GM19397 (cell line): ENCODE measurements around the gene EML1.

Source experiments
- ATAC-seq: cut with Tn5 transposase; IDR thresholded peaks from one replicate; pipeline ENCODE4 v1.9.1; 2021; ENCODE audit warnings: mild to moderate bottlenecking, moderate library complexity; ENCODE audit not compliant: unreplicated experiment

The EML1 gene

DNA sequence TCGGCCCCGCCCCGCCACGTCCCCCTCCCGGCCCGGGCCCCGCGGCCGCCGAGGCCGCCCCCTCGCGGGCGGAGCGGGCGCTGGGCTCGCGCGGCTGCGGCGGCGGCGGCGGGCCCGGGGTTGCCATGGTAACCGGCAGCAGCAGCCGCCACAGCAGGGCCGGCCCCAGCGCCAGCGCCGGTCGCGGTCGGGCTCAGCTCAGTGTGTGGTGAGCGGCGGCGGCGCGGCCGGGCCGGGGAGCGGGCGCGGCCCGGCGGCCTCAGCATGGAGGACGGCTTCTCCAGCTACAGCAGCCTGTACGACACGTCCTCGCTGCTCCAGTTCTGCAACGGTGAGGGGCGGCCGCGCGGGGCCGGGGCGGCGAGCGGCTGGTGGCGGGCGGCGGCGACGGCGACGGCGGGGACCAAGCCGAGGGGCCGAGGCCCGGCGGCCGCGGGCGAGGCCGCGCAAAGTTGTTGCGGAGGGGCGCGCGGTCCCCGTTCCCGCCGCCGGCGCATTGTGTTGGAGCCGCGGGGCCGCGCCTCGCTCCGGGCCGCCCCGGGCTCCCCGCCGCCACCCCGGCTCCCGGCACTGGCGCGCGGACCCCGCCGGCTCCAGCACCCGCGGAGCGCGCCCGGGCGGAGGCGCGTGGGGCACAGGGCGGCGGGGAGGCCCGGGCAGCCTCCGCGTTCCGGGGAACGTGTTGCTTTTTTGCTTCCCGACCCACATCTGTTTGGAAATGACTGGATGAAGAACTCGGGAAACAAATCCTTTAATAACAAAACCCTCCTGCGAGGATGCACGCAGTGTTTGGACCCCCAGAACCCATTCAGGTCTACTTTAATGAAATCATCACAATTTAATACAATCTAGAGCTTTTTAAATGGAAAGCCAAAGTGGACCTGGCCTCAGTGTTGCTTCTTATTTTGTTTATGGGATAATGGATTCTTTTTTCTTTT is at the start of gene EML1:
TSS of gene EML1 (plus strand) at position 201 of the 938 bp plus-strand sequence. CDS start at position 265, 64 bp downstream.
- peak; percentile 91 for ATAC-seq

DNA sequence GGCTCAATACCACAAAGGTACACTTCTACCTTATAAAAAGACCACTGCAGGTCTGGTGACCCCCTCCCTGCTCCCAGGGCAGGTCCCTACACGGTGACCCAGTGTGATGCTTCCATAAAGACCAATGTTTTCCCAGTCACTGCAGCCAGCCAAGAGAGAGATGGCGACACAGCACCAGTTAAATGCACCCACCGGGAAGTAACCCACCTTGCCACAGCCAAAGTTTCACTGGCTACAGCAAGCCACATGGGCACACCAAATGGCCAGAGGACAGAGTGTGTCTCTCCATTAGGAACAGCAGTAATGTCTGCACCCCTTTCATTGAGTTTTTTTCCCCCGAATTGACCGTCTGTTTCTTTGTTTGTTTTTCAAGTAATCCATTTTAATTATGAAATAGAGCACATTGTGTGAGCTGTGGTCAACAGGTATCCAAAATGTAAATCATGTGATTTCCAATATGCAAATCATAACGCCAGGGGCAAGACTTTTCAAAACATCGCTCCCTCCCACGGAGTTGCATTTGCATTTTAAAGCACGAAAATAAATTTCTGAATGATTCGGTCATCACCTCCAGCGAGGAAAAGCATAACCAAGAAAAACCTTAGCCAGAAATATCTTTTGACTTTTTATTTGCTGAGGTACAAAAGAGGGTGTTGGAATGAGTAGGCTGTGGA is 48.9 kb upstream of the EML1 start:
- ATAC-seq: no peak

- ATAC-seq: no peak
Observed at GRCh38 chr14:99744873-99745224, 48.4 kb upstream of the EML1 start.

DNA sequence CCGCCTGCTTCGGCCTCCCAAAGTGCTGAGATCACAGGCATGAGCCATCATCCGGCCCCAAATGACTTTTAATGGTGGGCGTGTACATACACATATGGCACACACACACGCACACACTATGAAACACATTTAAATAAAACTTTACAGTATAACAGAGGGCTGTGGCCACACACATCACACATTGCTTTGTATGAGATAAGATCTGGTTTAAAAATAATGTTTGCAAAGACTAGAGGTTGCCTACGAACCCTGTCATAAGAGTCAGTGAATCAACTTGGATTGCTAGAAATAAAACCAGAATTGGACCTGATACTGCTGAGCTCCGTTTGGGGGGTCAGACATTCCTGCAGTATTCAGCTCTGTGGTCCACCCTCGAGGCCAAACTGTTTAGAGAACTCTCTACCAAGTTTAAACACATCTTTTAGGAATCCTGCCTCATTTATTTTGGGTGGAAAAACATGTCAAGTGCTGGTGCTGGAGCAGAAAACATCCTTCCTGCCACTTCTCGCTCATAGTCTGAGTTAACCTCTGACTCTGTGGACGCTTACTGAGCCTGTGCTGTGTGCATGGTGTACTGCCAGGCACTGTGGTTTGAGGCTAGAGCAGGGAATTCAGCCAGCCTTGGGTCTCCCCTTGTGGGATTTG is 47.8 kb upstream of the EML1 start:
- ATAC-seq: no peak

GRCh38 chr14:99747167-99747566 is 46.0 kb upstream of the EML1 start:
- no peak for ATAC-seq

- ATAC-seq: no peak
Observed at GRCh38 chr14:99747582-99748330, 45.5 kb upstream of the EML1 start.

GRCh38 chr14:99748529-99748928 is 44.7 kb upstream of the EML1 start:
- ATAC-seq: no peak

- no peak for ATAC-seq
Observed at GRCh38 chr14:99749142-99749541, 44.1 kb upstream of the EML1 start.

- no peak for ATAC-seq
Observed at GRCh38 chr14:99749763-99750715, 43.2 kb upstream of the EML1 start.

DNA sequence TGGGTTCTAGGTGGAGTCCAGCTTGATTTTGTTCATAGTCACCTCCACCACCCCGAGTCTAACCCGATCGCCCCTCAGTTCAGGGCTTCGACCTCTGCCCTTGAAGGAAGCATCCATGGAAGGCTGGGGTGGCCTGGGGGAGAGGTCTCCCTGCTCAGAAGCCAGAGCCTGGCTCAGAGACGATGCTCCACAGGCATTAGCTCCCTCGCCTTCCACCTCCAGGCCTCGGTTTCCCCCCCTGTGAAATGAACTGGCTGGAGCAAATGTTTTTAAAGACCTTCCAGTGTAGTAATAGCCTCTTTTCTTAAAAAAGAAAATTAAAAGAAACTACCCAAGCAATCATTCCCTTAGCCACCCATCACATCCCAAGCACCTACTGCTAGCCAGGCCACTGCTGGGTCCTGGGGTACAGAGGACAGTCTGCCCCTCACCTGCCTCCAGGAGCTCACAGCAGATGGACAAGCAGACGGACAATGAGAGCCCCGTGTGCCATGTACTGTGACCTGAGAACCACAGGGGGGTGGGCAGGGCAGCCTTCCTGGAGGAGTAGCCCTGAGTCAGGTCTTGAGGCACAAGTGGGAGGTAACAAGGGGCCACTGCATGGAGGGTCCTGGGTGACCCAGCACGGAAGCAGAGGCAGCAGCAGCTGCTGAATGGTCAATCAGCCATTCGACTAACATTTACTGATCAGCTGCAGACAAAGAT is 42.3 kb upstream of the EML1 start:
- ATAC-seq: no peak

DNA sequence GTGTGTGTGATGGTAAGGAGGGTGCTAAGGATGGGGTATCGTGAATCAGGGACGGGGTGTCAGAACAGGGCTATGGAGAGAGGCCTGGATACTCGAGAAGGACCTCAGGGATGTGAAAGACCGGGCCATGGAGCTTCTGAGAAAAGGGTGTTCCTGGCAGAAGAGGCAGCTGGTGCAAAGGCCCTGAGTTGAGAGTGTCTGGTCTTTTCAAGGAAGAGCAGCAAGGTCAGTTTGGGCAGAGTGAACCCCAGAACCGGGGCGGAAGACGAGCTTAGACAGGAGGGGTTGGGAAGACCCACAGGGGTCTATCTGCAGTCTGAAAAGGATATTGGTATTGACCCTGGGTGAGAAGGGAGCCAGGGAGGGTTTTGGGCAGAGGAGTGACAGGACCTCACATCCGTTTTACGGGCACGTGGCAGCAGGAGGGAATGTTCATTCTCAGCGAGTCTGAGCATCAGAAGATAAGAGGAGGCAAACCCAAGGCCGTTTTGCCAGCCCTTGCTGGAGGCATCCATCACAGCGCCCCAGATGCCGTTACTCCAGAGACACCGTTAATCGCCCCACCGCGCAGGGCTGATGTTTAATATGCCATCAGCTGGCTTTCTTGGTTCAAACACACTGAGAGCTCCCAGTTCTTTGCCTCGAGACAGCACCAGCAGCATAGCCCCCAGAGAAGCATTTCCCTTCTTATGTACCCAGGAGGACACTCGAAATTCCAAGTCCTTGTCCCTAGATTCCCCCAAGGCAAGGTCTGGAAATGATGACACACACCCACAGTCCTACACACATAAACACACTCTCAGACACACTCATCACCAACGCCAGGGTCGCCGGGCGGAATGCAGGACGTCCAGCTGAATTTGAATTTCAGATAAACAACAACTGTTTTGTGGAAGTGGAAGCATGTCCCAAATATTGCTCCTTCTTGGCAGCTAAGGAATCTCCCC is 41.4 kb upstream of the EML1 start:
- no peak for ATAC-seq

GRCh38 chr14:99752486-99753121 is 40.6 kb upstream of the EML1 start:
- ATAC-seq: no peak

- no peak for ATAC-seq
Observed at GRCh38 chr14:99753225-99754140, 39.7 kb upstream of the EML1 start.

DNA sequence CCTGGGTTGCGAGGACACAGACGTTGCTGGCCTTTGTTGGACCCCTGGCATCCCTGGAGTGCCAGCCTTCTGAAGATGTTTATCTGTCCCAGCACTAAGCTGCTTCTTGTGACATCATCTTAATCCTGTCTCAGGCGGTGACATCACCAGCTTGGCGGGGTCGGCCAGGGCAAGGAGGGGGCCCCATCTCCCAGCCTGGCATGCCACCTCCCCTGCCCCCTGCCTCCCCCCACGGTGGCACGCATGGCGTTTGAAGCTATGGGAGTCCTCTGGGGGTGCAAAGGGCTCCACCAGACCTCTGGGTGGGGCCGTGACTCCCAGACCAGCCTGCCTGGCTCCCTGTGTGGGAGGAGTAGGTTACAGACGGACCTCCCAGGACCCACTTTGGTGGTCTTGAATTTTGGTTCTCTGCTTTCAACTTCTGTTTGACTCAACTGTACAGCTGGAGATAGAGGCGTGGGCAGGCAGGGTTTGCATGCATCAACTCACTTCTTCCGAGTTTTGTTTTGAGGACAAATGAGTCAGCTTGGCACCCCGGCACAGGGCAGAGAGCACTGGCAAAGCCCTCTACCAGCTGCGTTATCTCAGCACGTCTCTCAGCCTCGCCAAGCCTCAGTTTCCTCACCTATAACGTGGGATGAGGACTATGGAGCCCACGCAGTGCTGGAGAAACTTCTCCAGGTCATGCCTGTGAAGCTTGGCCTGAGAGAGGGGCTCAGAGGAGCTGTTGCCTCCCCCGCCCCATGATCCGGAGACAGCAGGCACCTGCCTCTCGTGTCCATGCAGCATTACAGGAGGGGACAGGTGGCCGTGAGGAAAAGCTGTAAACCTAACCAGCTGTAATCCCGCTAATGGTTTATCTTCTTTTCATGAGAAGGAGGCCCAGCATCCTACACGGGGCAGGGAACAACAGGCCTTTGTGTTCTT is 38.8 kb upstream of the EML1 start:
- no peak for ATAC-seq

GRCh38 chr14:99755068-99755405 is 38.2 kb upstream of the EML1 start:
- ATAC-seq: no peak
